ENCODE data around the gene CHST2. TPM values are rescaled to one million over a fixed set of nuclear protein-coding genes. Genes with fewer than 3 reads are reported as not detected.
"Not testable (repeated sequence)": the region's sequence is repeated elsewhere in the genome, so short reads cannot be mapped to it uniquely, and the experiment has no call there.

The CHST2 gene
- polyA plus RNA-seq, 3 donors from 2014 or later: 105 to 117 (median 116) TPM

DNA sequence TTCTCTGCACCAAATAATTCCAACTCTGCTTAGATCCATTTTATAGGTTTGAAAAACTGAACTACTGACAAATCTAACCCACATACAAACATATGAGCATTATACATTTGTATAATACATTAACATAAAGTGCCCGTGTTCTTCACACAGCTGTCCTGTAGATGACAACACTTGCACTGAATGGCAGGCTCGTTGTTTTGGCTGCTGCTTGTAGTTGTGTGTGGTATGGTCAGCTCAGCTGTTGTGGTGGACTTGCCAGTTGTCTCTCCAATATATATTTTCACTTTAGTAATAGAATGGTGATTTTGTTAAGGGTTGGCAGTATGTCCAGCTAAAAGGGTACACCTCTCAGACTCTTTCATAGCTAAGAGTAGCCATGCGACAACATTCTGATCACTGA lies 30.5 kb downstream of the CHST2 start:
- H3K36me3 Mint-ChIP-seq: peaks cover 0 to 12% (median 2%) of the 10 kb centered on the region in 3 donors
- H3K27me3 Mint-ChIP-seq (ENCODE audit: low read depth in 3 of 3): peaks cover 0 to 5% (median 0%) of the 10 kb centered on the region in 3 donors
- no peak overlapping the region for H3K4me3 Mint-ChIP-seq
- H3K27ac Mint-ChIP-seq: no peak overlapping the region
- H3K9me3 Mint-ChIP-seq: no peaks in the 10 kb centered on the region
- H3K4me1 Mint-ChIP-seq: peaks cover 7 to 13% of the 10 kb centered on the region in 2 donors
- DNase-seq: no peak

DNA sequence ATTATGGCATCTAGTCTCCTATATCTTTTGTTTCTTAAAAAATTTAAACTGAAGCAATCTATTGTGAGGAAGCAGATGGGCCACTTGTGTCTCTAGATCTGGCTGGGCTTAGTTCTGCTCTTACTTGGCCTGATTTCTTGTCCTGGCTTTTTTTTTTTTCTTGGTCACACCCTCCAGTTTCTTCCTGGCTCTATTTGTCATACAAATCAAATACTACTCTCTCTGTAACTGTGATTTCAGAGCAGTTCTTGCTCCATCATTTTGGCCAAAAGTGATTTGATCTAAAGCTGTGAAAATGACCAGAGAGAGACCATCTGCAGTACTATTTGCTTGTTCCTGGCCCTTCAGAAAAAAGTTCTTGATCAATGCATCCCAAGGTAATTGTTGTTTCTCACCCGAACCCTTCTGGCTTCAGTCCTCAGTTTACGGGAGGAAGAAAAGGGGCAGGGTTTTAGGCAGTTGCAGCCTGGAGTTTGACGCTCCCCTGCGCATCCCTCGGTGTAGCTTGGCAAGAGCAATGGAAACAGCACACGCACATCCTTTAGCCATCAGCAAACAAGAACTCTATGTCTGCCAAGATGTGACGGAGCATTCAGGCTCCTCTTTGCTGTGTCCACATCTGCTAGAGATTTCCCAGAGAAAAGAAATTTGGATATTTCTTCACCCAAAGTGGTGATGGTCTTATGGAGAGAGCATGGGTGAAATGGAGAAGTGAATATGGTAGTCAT lies 31.6 kb downstream of the CHST2 start:
- Mint-ChIP-seq H3K9me3 (no peaks in the 10 kb centered on the region), H3K4me3 (no peak overlapping the region), H3K4me1 (peaks cover 7 to 13% of the 10 kb centered on the region in 2 donors), H3K27ac (peak overlapping the region in 2 of 6 donors; percentile 19 to 27), H3K27me3 (ENCODE audit: low read depth in 3 of 3) (peaks cover 0 to 5% (median 0%) of the 10 kb centered on the region in 3 donors), H3K36me3 (peaks cover 0 to 18% (median 0%) of the 10 kb centered on the region in 3 donors)
- DNase-seq: no peak

DNA sequence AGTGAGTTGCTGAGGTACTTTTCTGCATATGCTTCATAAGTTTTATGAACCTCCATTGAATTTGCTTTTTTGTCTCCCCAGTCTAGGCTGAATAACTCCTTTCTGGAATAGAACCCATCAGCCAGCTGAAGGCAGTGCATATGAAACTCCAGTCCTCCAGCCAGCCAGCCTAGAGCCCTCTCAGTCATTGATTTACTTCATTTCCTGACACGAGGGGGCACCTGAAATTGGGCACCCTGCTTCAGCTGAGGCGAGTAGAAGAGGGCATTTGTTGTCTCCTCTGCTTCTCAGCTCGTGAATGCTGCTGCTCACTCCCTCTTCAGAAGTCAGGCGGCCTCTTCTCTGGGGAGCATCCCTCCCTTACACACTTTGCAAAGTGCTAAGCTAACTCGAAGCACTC lies 32.5 kb downstream of the CHST2 start:
- Mint-ChIP-seq H3K9me3 (no peaks in the 10 kb centered on the region), H3K27me3 (ENCODE audit: low read depth in 3 of 3) (peaks cover 0 to 5% (median 0%) of the 10 kb centered on the region in 3 donors), H3K4me1 (peaks cover 7 to 13% of the 10 kb centered on the region in 2 donors), H3K4me3 (no peak overlapping the region), H3K27ac (peak overlapping the region in 1 of 6 donors; percentile 12), H3K36me3 (peaks cover 0 to 25% (median 0%) of the 10 kb centered on the region in 3 donors)
- DNase-seq: no peak

DNA sequence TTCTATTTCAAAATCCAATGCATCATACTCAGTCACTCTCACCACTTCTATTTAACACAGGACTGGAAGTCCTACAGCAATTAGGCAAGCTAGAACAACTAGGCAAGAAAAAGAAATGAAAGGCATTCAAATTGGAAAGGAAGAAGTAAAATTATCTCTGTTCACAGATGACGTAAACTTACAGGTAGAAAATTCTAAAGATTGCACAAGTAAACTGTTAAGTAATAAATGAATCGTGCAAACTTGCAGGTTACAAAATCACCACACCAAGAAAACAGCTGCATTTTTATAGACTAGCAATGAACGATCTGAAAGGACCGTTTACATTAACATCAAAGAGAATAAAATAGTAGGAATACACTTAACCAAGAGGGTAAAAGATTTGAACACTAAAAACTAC lies 36.2 kb downstream of the CHST2 start:
- Mint-ChIP-seq H3K27me3 (ENCODE audit: low read depth in 3 of 3) (peaks cover 0 to 5% (median 0%) of the 10 kb centered on the region in 3 donors), H3K4me3 (no peak overlapping the region), H3K4me1 (peaks cover 20 to 30% of the 10 kb centered on the region in 2 donors), H3K9me3 (no peaks in the 10 kb centered on the region), H3K27ac (peak overlapping the region in 1 of 6 donors; percentile 41), H3K36me3 (peaks cover 0 to 29% (median 0%) of the 10 kb centered on the region in 3 donors)
- DNase-seq: no peak

DNA sequence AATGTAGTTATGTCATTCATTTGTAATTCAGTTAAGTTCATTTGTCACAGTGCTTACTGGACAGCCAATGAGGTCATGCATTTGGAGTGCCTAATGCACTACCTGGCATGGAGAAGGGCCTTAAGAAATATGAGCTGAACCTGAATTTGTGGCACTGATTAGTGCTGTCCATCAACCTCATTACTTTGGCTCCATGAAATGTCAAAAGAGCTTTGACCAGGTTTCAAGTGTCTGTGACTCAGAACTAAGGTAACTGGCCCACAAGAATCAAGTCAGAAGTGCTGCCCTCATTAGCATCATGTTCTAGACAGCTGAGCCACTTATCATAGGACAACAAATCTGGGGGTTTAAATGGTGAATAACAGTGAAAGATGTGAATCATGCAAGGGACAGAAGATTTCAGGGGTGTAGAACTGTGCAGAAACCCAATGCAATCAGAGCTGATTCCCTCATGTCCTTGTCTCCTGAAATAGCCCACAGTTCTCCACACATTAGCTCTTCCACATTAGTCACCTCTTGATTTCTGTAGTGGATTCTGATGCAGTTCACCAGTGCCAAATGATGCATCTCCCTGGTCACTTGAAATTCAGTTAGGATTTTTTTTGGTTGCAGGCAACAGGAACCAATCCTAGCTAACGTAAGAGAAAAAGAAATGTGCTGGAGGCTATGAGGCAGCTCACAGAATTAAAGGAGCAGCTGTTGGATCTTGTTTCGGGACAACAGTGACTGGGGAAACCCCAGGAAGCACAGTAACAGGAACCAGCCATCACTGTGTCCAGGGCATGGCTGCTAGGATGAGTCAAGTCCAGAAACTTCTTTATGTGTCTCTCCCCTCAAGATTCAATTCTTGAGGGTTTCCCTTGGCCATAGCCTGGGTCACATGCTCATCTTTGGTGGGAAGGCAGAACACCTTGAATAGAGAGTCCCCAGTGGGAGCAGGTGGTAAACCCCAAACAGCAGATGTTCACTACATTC lies 38.7 kb downstream of the CHST2 start:
- H3K36me3 Mint-ChIP-seq: peaks cover 0 to 19% (median 0%) of the 10 kb centered on the region in 3 donors
- H3K9me3 Mint-ChIP-seq: no peaks in the 10 kb centered on the region
- peaks cover 0 to 2% (median 0%) of the 10 kb centered on the region in 3 donors for H3K27me3 Mint-ChIP-seq (ENCODE audit: low read depth in 3 of 3)
- DNase-seq: no peak
- H3K27ac Mint-ChIP-seq: peak overlapping the region in 4 of 6 donors; percentile 1 to 55 (median 22)
- H3K4me1 Mint-ChIP-seq: peaks cover 15 to 27% of the 10 kb centered on the region in 2 donors
- H3K4me3 Mint-ChIP-seq: no peak overlapping the region

DNA sequence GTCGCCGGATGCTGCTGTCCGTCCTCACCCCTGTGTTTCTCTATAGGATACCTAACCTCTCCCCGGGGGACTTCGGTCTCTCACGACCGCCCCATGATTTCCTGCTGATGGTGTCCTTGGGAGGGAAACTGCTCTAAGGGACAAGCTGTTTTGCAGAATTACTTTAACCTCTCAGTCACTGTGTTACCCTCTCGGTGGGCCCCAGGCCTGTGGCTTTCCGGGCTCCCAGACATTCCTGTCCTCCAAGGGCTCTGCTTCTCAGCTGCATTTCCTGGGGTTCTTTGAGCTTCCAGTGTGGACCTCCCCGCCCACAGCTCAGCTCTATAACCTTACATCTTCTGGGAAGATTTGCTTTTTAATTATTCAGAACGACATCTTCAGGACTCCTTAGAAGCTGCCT lies 40.9 kb downstream of the CHST2 start:
- Mint-ChIP-seq H3K27me3 (ENCODE audit: low read depth in 3 of 3) (peaks cover 0 to 2% (median 0%) of the 10 kb centered on the region in 3 donors), H3K36me3 (peaks cover 0 to 19% (median 0%) of the 10 kb centered on the region in 3 donors), H3K4me3 (peak overlapping the region in 1 of 5 donors; percentile 27), H3K4me1 (peaks cover 36 to 48% of the 10 kb centered on the region in 2 donors), H3K27ac (peak overlapping the region in 3 of 6 donors; percentile 6 to 64 (median 55)), H3K9me3 (no peaks in the 10 kb centered on the region)
- DNase-seq: no peak

DNA sequence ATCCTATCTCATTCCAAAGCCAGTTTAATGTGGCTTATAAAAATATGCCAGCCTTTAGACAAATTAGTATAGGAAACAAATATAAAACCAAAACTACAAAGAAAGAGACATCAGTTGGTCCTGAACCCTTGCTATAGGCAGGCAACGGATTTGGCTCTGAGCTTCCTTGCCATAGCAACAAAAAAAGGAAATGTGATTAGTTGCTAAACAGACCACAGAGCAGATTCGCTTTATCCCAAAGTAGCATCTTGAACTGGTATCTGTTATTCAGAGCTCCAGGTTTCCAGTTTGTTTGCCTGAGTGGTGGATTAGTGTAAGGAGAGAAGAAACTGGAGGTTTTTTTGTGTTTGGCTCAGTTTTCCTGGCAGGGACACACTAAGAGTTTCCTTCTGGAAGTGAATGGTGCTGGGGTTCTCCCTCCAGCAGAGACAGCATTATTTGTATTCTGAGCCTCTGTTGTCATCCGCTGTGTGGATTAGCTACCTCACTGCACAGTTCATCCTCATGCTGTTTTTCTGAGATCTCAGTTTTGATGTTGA lies 44.1 kb downstream of the CHST2 start:
- H3K9me3 Mint-ChIP-seq: no peaks in the 10 kb centered on the region
- peaks cover 0 to 2% (median 0%) of the 10 kb centered on the region in 3 donors for H3K27me3 Mint-ChIP-seq (ENCODE audit: low read depth in 3 of 3)
- peaks cover 0 to 4% (median 0%) of the 10 kb centered on the region in 3 donors for H3K36me3 Mint-ChIP-seq
- no peak overlapping the region for H3K4me3 Mint-ChIP-seq
- peak overlapping the region in 2 of 6 donors; percentile 0 to 51 for H3K27ac Mint-ChIP-seq
- no peak for DNase-seq
- H3K4me1 Mint-ChIP-seq: peaks cover 58 to 72% of the 10 kb centered on the region in 2 donors

DNA sequence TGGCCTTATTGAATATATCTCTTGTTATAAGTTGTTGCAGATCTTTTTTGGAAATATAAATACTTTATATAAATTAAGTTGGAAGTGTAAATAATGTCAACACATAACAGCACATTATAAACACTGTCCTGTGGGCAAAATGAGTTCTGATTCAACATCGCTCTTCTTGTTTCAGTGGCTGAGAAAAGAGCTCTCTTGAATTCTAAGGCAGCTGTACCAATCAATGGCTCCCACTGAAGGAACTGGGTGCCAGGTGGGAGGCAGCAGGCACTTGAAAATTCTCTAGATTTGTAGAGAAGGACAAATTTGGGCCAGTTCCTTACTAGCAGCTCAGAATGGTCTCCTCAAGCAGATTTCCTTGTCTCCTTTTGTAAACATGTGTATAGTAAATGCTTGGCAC lies 45.6 kb downstream of the CHST2 start:
- peak overlapping the region in 4 of 6 donors; percentile 27 to 89 (median 47) for H3K27ac Mint-ChIP-seq
- peak overlapping the region in 3 of 5 donors; percentile 27 to 72 (median 28) for H3K4me3 Mint-ChIP-seq
- peaks cover 0 to 4% (median 0%) of the 10 kb centered on the region in 3 donors for H3K27me3 Mint-ChIP-seq (ENCODE audit: low read depth in 3 of 3)
- no peaks in the 10 kb centered on the region for H3K9me3 Mint-ChIP-seq
- peaks cover 74 to 80% of the 10 kb centered on the region in 2 donors for H3K4me1 Mint-ChIP-seq
- H3K36me3 Mint-ChIP-seq: peaks cover 0 to 4% (median 0%) of the 10 kb centered on the region in 3 donors
- DNase-seq: no peak

DNA sequence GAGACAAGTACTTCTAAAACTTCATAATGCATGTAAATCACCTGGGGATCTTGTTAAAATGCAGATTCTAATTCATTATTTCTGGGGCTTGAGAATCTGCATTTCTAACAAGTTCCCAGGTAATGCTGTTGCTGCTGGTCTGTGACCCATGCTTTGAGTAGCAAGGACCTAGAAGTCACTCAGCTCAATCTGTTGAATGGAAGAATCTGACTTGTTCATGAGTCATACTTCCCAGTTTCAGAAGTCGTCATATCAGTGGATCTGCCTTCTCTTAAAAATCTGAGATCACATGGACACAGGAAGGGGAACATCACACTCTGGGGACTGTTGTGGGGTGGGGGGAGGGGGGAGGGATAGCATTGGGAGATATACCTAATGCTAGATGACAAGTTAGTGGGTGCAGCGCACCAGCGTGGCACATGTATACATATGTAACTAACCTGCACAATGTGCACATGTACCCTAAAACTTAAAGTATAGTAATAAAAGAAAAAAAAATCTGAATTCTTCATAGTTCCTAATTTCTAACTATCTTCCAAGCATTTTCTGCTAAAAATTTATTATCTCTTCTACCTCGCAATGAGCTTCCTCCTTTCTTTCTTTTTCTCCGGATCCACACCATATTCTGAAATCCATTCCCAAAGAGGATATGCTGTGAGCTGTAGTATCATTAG lies 46.2 kb downstream of the CHST2 start:
- peak overlapping the region; percentile 38 to 89 (median 64) for H3K27ac Mint-ChIP-seq
- DNase-seq; H3K36me3 Mint-ChIP-seq; H3K4me3 Mint-ChIP-seq; H3K27me3 Mint-ChIP-seq (ENCODE audit: low read depth in 3 of 3); H3K9me3 Mint-ChIP-seq: not testable (repeated sequence)
- peaks cover 74 to 80% of the 10 kb centered on the region in 2 donors for H3K4me1 Mint-ChIP-seq

DNA sequence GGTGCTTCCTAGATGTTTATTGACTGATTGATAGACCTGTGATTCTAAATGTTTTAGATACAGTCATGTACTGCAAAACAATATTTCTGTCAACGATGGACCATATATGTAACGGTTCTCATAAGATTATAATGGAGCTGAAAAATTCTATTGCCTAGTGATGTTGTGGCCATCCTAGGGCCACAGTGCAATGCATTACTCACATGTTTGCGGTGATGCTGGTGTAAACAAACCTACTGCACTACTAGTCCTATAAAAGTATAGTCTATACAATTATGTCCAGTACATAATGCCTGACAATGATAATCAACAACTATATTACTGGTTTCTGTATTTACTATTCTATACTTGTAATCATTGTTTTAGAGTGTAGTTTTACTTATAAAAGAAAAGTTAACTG lies 46.8 kb downstream of the CHST2 start:
- Mint-ChIP-seq H3K9me3 (no peaks in the 10 kb centered on the region), H3K36me3 (no peaks in the 10 kb centered on the region), H3K4me1 (peaks cover 78 to 84% of the 10 kb centered on the region in 2 donors), H3K27me3 (ENCODE audit: low read depth in 3 of 3) (peaks cover 0 to 4% (median 0%) of the 10 kb centered on the region in 3 donors), H3K4me3 (no peak overlapping the region), H3K27ac (peak overlapping the region in 5 of 6 donors; percentile 11 to 74 (median 72))
- DNase-seq: no peak

DNA sequence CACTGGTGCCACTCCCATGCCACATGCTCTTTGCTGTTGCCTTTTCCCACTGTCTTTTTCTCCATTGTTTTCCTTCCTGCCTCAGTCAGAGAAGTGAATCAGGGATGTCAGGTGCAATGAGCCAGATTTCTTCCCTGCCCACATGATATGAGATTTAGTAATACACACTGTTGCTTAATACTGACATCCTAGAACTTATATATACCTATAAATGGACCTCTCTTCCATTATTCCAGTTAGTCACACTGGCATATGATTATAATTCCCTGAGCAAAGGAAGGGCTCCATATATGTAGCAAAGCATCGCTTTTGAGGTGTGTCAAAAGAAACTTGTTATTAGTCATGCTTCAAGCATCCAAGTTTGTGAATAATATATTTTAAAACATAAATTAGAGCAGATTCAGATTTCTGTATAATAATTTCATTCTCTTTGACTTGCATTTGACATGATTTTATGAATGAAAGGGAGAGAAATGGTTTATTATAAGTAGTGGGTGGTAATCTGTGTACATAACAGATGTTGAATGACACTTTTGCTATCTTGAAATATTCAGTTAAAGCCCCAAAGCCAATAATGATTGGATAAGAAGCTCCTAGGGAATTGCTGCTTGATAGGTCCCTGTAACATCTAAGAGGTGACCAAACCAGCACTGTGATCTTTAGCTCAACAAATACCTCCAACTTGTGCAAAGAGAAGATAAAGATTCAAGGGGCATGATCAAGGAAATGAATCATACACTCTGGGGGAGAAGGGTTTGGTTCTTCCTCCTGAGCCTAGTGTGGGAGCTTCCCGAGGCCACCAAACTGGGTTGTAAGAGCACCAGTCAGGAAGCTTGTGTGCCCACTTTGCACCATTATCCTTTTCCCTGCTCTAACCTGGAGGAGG lies 48.6 kb downstream of the CHST2 start:
- Mint-ChIP-seq H3K27ac (peak overlapping the region; percentile 86 to 95 (median 94)), H3K36me3 (peaks cover 0 to 5% (median 2%) of the 10 kb centered on the region in 3 donors), H3K9me3 (peaks cover 0 to 5% (median 0%) of the 10 kb centered on the region in 6 donors), H3K27me3 (ENCODE audit: low read depth in 3 of 3) (peaks cover 0 to 2% (median 0%) of the 10 kb centered on the region in 3 donors), H3K4me3 (peak overlapping the region; percentile 64 to 77 (median 73)), H3K4me1 (peaks cover 97 to 100% of the 10 kb centered on the region in 2 donors)
- DNase-seq: no peak

DNA sequence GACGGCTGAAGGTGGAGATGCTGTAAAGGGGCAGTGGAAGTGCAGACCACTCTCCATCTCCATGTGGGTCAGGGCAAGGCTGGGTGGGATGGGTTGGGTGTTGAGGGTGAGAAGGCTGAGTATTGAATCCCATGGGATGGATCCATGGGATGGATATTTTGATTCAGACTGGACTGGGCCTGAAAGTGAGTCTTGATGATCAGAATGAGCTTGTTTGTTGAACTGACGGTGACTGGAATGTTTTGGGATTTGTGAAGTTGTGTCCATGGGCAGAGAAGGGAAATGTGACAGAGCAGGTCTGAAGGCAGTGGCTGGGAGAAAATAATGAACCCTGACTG lies 49.3 kb downstream of the CHST2 start:
- Mint-ChIP-seq H3K27ac (peak overlapping the region; percentile 86 to 95 (median 94)), H3K36me3 (peaks cover 0 to 6% (median 5%) of the 10 kb centered on the region in 3 donors), H3K4me3 (peak overlapping the region; percentile 64 to 80 (median 73)), H3K4me1 (peaks cover 96 to 100% of the 10 kb centered on the region in 2 donors), H3K27me3 (ENCODE audit: low read depth in 3 of 3) (peaks cover 0 to 1% (median 0%) of the 10 kb centered on the region in 3 donors), H3K9me3 (peaks cover 0 to 8% (median 0%) of the 10 kb centered on the region in 6 donors)
- no peak for DNase-seq

Data from immature natural killer cell (primary cell).